IPS-20b (cell line): ENCODE measurements around the gene BMP7.

Experiments used
- H3K27ac ChIP-seq: one replicate; pipeline ENCODE4 v1.5.1; 2013; ENCODE audit warnings: low read length
- H3K27me3 ChIP-seq: 2 replicates; pipeline ENCODE4 v1.6.1; 2013; ENCODE audit warnings: mild to moderate bottlenecking, low read length, inconsistent platforms; ENCODE audit not compliant: insufficient read depth
- H3K36me3 ChIP-seq: 2 replicates; pipeline ENCODE4 v1.6.1; 2013; ENCODE audit warnings: low read depth, mild to moderate bottlenecking, inconsistent platforms, low read length, moderate library complexity; ENCODE audit not compliant: insufficient read depth
- H3K4me1 ChIP-seq: 2 replicates; pipeline ENCODE4 v1.6.1; 2013; ENCODE audit warnings: mild to moderate bottlenecking, control low read depth, inconsistent platforms, low read length, moderate library complexity; ENCODE audit not compliant: insufficient read depth
- H3K4me3 ChIP-seq: 2 replicates; pipeline ENCODE4 v1.5.1; 2013; ENCODE audit warnings: mild to moderate bottlenecking, low read length, inconsistent platforms
- H3K9ac ChIP-seq: 2 replicates; pipeline ENCODE4 v1.6.1; 2013; ENCODE audit warnings: low read depth, mild to moderate bottlenecking, inconsistent platforms, low read length, moderate library complexity
- H3K9me3 ChIP-seq: 2 replicates; pipeline ENCODE4 v1.6.1; 2013; ENCODE audit warnings: mild to moderate bottlenecking, low read depth, low read length, inconsistent platforms; ENCODE audit not compliant: insufficient read depth

The BMP7 gene

DNA sequence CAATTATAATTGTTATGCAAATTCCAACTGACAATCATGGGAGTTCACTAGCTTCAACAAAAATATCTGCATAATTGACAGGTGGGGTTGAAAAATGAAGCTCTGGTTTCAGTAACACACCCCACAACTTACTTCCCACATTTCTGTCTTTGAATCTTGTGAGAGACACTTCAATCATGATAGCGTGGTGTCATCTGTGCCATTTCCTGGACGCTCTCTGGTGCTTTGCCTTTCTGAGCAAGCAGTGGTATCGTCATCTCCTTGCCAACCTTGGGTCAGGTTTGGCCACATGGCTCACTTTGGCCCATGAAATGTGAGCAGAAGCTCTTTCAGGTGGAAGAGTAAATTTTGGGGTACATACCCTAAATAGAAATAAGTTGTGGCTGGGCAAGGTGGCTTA lies 10.2 kb downstream of the BMP7 start:
- Histone ChIP-seq H3K27me3 (peaks cover 30% of the 10 kb centered on the region), H3K4me1 (peaks cover 38% of the 10 kb centered on the region)

DNA sequence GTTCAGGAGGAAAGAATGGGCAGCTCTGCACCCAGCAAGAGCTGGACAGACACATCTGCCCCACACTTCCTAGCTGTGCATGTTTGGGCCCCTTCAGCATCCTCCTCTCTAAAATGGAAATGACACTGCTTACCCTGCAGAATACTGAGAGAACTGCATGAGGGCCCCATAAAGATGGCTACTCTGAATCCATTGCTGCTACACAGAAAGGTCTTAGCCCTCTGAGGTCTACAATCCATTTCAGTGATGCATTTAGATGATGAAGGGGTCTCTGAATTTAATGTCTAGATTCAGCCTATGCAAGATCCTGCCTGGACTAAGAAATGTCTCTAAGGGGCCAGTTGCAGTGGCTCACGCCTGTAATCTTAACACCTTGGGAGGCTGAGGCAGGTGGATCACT lies 11.3 kb downstream of the BMP7 start:
- Histone ChIP-seq H3K27me3 (peaks cover 20% of the 10 kb centered on the region), H3K9me3 (no peaks in the 10 kb centered on the region), H3K9ac (no peak overlapping the region), H3K36me3 (no peaks in the 10 kb centered on the region), H3K27ac (no peak overlapping the region), H3K4me3 (no peak overlapping the region), H3K4me1 (peaks cover 32% of the 10 kb centered on the region)

More for the DNA sequence above, 10.2 kb downstream of the BMP7 start:
- Histone ChIP-seq H3K9ac (no peak overlapping the region), H3K9me3 (no peaks in the 10 kb centered on the region), H3K4me3 (no peak overlapping the region), H3K36me3 (no peaks in the 10 kb centered on the region), H3K27ac (no peak overlapping the region)

DNA sequence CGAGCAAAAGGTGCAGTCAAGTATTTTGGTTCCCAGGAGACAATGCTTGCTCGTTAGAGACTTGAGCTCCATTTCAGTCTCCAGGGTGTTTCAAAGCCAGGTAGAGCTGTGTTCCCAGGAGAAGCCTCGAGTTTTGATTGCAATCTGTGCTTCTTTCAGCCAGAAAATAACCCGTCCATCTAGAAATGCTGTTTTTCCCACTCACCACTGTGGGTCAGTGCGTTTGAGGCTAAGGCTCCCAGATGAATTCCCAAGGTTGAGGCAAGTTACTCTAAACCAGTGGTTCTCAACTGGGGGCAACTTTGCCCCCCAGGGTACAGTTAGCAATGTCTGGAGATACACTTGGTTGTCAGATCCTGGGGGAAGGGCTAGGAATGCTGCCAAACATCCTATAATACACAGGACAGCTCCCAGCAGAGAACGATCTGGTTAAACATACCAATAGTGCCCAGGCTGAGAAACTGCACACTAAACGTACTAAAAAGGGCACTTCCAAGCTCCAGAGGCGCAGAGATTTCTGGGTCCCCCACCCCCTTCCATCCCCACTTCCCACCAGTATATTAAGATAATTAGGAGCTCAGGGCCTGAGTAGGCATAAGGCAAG lies 13.8 kb downstream of the BMP7 start:
- Histone ChIP-seq H3K4me3 (no peak overlapping the region), H3K36me3 (no peaks in the 10 kb centered on the region), H3K9ac (no peak overlapping the region), H3K4me1 (peaks cover 9% of the 10 kb centered on the region), H3K27ac (no peak overlapping the region), H3K9me3 (no peaks in the 10 kb centered on the region), H3K27me3 (no peaks in the 10 kb centered on the region)

DNA sequence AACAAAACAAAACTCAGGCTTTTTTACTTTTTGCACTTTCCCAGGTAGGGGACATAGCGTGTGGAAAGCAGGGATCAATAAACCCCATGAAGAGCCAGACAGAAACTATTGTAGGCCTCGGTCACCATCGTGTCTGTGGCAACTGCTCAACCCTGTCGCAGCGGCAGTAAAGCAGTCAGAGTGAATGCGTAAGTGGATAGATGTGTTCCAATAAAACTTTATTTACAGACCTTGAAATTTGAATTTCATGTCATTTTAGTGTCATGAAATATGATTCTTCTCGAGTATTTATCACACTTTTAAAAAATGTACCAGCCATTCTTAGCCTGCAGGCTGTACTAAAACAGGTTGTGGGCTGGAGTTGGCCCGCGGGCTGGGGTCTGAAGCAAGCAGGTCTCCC lies 14.5 kb downstream of the BMP7 start:
- no peak overlapping the region for H3K9ac ChIP-seq

DNA sequence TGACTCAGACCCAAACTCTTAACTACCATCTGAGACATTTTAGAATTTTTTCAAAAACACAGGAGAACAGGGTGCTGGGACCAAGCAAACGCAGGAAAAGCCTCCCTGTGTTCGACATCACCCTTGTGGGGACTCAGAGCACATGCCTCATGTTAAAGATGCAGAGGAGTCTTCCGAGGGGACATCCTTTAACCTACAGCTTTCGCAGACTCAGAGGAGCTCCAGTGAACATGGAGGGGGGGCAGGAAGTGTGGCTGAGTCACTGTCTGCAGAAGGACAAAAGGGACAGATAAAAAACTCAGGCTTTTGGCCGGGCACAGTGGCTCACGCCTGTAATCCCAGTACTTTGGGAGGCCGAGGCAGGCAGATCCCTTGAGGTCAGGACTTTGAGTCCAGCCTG lies 15.1 kb downstream of the BMP7 start:
- Histone ChIP-seq H3K4me3 (no peak overlapping the region), H3K27ac (no peak overlapping the region)

More for the DNA sequence above, 14.5 kb downstream of the BMP7 start:
- Histone ChIP-seq H3K27ac (no peak overlapping the region), H3K4me3 (no peak overlapping the region), H3K9me3 (no peaks in the 10 kb centered on the region), H3K27me3 (no peaks in the 10 kb centered on the region), H3K4me1 (peaks cover 9% of the 10 kb centered on the region), H3K36me3 (no peaks in the 10 kb centered on the region)

DNA sequence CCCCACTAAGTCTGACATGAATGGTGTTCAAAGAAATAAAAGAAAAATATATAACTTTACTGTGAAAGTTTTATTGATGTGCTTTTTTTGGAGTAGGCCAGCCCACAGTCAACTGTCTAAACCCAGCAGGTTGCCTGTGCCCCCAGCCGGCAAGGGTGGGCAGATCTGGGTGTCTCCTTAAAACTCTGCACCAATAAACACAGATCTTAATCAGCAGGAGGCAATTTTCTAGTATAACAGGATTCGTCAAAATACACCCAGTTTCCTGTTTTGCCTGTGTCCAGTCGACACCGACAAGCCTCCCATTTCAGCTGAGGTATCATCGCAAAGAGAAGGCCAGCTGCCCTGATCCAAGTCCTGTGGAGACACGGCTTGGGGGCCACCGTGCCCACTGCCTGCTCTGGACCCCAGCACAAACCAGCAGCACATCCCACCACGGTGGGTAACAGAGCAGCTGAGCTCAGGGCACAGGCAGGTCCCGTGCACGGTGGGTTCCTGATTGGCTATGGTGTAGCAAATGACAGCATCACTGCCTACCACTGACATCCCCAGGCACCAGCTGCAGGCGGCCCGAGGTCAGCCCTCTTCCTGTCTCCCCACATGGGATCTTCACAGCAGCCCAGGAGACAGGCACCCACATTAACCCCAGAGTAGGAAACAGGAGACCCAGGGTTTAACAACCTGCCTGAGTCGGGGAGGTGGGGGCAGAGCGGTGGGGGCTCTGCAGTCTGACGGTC lies 15.7 kb downstream of the BMP7 start:
- no peak overlapping the region for H3K4me3 ChIP-seq
- H3K4me1 ChIP-seq = peaks cover 4% of the 10 kb centered on the region
- no peaks in the 10 kb centered on the region for H3K9me3 ChIP-seq
- H3K27ac ChIP-seq = no peak overlapping the region
- H3K9ac ChIP-seq = no peak overlapping the region
- H3K27me3 ChIP-seq = no peaks in the 10 kb centered on the region
- H3K36me3 ChIP-seq = no peaks in the 10 kb centered on the region

More for the DNA sequence above, 15.1 kb downstream of the BMP7 start:
- H3K27me3 ChIP-seq = no peaks in the 10 kb centered on the region
- H3K36me3 ChIP-seq = no peaks in the 10 kb centered on the region
- no peak overlapping the region for H3K9ac ChIP-seq
- no peaks in the 10 kb centered on the region for H3K9me3 ChIP-seq
- H3K4me1 ChIP-seq = peaks cover 9% of the 10 kb centered on the region

DNA sequence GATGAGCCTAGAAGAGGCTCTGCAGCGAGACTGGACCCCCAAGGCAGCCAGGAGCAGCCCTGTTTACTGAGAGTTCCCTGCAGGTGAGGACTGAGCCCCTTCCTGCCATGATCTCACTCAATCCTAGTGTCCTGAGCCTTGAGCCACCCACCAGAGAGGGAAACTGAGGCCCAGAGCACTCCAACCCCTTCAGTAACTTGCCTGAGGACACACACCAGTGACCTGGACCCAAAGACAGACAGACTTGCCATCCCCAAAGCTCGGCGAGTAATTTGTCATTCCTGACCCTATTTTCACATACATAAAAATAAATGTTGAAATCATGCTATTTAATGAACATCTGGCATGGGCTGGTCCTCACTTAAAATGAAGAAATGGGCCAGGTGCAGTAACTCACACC lies 16.7 kb downstream of the BMP7 start:
- H3K27ac ChIP-seq = no peak overlapping the region
- H3K36me3 ChIP-seq = no peaks in the 10 kb centered on the region
- H3K4me3 ChIP-seq = no peak overlapping the region
- H3K9ac ChIP-seq = no peak overlapping the region
- H3K9me3 ChIP-seq = no peaks in the 10 kb centered on the region
- no peaks in the 10 kb centered on the region for H3K27me3 ChIP-seq
- H3K4me1 ChIP-seq = peaks cover 3% of the 10 kb centered on the region; the same call in 1 of the 2 replicates

DNA sequence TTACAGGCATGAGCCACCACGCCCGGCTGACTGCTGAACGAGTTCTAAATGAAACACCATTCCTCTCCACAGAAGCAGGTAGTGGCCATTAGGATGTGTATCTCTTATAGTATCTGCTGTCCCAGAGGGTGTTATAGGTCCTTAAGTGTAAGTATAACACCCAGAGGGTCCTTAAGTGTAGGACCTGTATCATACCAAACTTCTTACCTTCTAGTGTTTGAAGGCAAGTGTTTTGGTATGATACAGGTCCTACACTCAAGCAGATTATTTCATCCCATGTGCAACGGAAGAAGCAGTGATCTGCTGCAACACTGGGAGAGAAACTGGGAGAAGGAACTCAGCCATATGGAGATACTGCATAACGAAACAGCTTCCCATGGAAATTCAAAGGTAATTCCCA lies 17.4 kb downstream of the BMP7 start:
- no peaks in the 10 kb centered on the region for H3K9me3 ChIP-seq
- peaks cover 3% of the 10 kb centered on the region; the same call in 1 of the 2 replicates for H3K4me1 ChIP-seq
- no peak overlapping the region for H3K27ac ChIP-seq
- H3K4me3 ChIP-seq = no peak overlapping the region
- H3K27me3 ChIP-seq = no peaks in the 10 kb centered on the region
- H3K9ac ChIP-seq = no peak overlapping the region
- H3K36me3 ChIP-seq = no peaks in the 10 kb centered on the region

DNA sequence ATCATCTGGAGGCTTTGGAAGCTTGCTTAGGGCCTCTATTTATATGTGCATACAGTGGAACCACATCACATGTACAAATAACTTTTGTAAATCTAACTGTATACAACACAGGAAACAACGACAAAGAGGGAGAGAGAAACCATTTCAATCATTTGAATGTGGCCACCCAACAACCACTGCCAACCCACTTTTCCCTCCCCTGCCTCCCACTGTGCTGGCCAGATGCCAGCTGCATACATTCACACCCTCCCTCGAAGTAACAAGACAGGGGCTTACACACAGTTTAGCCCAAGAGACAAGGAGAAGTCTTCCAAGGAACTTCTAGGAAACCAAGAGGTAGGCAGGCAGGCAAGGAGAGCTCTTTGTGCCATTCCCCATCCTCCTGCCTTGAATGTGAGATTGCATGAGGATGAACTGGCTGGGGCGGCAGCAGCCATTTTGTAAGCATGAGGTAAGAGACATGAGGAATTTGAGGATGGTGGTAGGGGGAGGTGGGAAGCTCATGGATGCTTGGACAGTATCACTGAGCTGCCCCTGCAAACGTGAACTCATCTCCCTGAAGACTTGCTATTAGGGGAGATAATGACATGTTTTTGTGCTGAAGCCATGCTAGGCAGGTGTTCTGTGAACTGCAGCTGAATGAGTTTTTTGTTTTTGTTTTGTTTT lies 18.2 kb downstream of the BMP7 start:
- Histone ChIP-seq H3K36me3 (no peaks in the 10 kb centered on the region), H3K27ac (no peak overlapping the region), H3K9me3 (no peaks in the 10 kb centered on the region), H3K4me3 (no peak overlapping the region), H3K27me3 (no peaks in the 10 kb centered on the region), H3K4me1 (peaks cover 3% of the 10 kb centered on the region; the same call in 1 of the 2 replicates), H3K9ac (no peak overlapping the region)

DNA sequence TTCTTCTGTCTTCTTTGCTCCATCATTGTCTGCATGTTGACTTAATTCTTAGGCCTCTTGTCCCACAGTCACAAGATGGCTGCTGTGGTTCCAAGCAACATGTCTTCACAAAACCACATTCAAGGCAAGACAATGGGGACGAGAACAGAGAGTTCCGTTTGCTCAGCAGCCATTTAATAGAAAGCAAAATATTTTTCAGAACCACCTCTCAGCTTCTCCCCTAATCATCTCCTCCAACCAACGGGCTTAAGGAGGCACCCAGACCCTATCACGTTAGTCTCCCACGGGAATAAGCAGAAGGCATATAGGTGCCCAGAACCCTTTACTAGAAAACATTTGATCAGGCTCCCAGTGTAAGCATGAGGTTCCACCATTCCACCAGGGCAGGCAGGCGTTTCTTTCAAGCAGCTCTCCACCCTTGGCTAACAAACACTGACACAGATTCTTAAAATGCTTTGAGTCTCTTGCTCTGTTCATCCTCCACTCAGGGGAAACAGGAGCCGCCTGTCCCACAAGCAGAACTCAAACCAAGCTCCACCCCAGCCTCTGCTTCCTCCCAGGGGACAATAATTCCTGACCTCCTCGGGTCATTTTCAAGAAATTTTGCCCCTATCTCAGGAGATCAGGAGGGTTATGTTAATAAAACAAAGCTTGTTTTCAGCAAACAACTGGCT lies 19.0 kb downstream of the BMP7 start:
- Histone ChIP-seq H3K9me3 (no peaks in the 10 kb centered on the region), H3K36me3 (no peaks in the 10 kb centered on the region), H3K9ac (no peak overlapping the region), H3K4me3 (no peak overlapping the region), H3K4me1 (no peaks in the 10 kb centered on the region), H3K27ac (no peak overlapping the region), H3K27me3 (no peaks in the 10 kb centered on the region)

DNA sequence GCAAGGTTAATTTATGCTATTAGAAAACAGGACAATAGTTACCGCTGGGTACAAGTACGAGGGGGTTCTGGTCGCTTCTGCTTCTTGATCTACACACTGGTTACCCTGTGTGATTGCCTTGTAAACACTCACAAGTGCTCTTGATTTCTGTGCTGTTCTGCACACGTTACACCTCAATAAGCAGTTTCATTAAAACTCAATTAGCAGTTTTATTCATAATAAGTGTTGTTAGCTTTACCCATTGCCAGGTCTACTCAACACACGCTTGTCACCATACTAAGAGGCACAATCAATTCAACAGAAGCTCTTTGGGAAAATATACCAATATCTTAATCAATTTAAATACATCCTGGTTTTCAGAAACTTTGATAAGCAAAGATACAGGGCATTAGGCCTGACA lies 20.4 kb downstream of the BMP7 start:
- Histone ChIP-seq H3K4me3 (no peak overlapping the region), H3K27me3 (no peaks in the 10 kb centered on the region), H3K36me3 (no peaks in the 10 kb centered on the region), H3K9me3 (no peaks in the 10 kb centered on the region), H3K9ac (no peak overlapping the region), H3K4me1 (no peaks in the 10 kb centered on the region), H3K27ac (no peak overlapping the region)
